Measurements from ENCODE around the gene PRDM16.

GRCh38 chr1:3055051-3055450, 14.0 kb upstream of the PRDM16 start:
- TF ChIP-seq CTCF (conservative IDR thresholded peaks at IDR 0.05; ENCODE audit: low read depth, low read length) = no peak
- no peak for TF ChIP-seq POLR2A (IDR thresholded peaks at IDR 0.05; ENCODE audit: low read depth, low read length)
- TF ChIP-seq CEBPB (IDR thresholded peaks at IDR 0.05; ENCODE audit: low read depth, low read length) = no peak
- no peak for TF ChIP-seq RCOR1 (IDR thresholded peaks at IDR 0.05; ENCODE audit: insufficient replicate concordance, low read length)
- no peak for TF ChIP-seq ELK1 (IDR thresholded peaks at IDR 0.05; ENCODE audit: borderline replicate concordance, low read depth, low read length)
- TF ChIP-seq RAD21 (IDR thresholded peaks at IDR 0.05; ENCODE audit: low read length) = no peak
- TF ChIP-seq FOS (IDR thresholded peaks at IDR 0.05; ENCODE audit: low read depth, low read length) = no peak
- no peak for TF ChIP-seq USF2 (IDR thresholded peaks at IDR 0.05; ENCODE audit: low read depth, low read length)
- no peak for TF ChIP-seq BHLHE40 (IDR thresholded peaks at IDR 0.05; ENCODE audit: low read depth, low read length)
- no peak for TF ChIP-seq SMC3 (IDR thresholded peaks at IDR 0.05; ENCODE audit: low read depth, low read length)
- TF ChIP-seq MAFK (IDR thresholded peaks at IDR 0.05; ENCODE audit: low read depth, low read length) = no peak
